HFF-Myc (cell line): ENCODE measurements around the gene BCHE.

Experiments
- DNase-seq: peaks from one replicate; pipeline ENCODE4 v3.0.0-alpha.2; 2011; ENCODE audit warnings: low read depth; ENCODE audit errors: extremely low read depth
- H3K4me3 ChIP-seq: replicated peaks from 2 replicates; pipeline ENCODE4 v1.5.1; 2011; ENCODE audit warnings: low read depth, mild to moderate bottlenecking, control low read depth, low read length
- CTCF ChIP-seq: IDR thresholded peaks from 2 replicates; pipeline ENCODE4 v1.5.1; 2012; ENCODE audit warnings: mild to moderate bottlenecking, low read depth, low read length, control low read depth; ENCODE audit errors: missing control alignments

Gene BCHE

GRCh38 chr3:165846056-165846455 lies 8.8 kb upstream of the BCHE start:
- H3K4me3 ChIP-seq, result no peak overlapping the region
- DNase-seq, result no peak
- no peak for TF ChIP-seq CTCF

- no peak for TF ChIP-seq CTCF
- DNase-seq, result no peak
- H3K4me3 ChIP-seq, result no peak overlapping the region
These were observed 2.3 kb upstream of the BCHE start for GRCh38 chr3:165839296-165840076.

- DNase-seq, result no peak
- no peak overlapping the region for H3K4me3 ChIP-seq
- no peak for TF ChIP-seq CTCF
These were observed 578 bp upstream of the BCHE start for GRCh38 chr3:165837801-165838200.

GRCh38 chr3:165835431-165835830 lies 1.8 kb downstream of the BCHE start:
- no peak for DNase-seq
- no peak overlapping the region for H3K4me3 ChIP-seq
- no peak for TF ChIP-seq CTCF

- no peak overlapping the region for H3K4me3 ChIP-seq
- no peak for TF ChIP-seq CTCF
- no peak for DNase-seq
These were observed 6.5 kb downstream of the BCHE start for GRCh38 chr3:165830746-165831145.

GRCh38 chr3:165827883-165828282 lies 9.3 kb downstream of the BCHE start:
- no peak for DNase-seq
- H3K4me3 ChIP-seq, result no peak overlapping the region
- no peak for TF ChIP-seq CTCF

- no peak for DNase-seq
- TF ChIP-seq CTCF, result no peak
- H3K4me3 ChIP-seq, result no peak overlapping the region
These were observed 10.0 kb downstream of the BCHE start for GRCh38 chr3:165827233-165827632.
